HG03095 (cell line): Measurements from ENCODE around the gene IFIT2.
"Not testable (repeated sequence)": the region's sequence is repeated elsewhere in the genome, so short reads cannot be mapped to it uniquely, and the experiment has no call there.

Experiments
- ATAC-seq: cut with Tn5 transposase; IDR thresholded peaks from one replicate; pipeline ENCODE4 v1.9.1; 2021; ENCODE audit warnings: moderate library complexity; ENCODE audit not compliant: unreplicated experiment

IFIT2 gene

DNA sequence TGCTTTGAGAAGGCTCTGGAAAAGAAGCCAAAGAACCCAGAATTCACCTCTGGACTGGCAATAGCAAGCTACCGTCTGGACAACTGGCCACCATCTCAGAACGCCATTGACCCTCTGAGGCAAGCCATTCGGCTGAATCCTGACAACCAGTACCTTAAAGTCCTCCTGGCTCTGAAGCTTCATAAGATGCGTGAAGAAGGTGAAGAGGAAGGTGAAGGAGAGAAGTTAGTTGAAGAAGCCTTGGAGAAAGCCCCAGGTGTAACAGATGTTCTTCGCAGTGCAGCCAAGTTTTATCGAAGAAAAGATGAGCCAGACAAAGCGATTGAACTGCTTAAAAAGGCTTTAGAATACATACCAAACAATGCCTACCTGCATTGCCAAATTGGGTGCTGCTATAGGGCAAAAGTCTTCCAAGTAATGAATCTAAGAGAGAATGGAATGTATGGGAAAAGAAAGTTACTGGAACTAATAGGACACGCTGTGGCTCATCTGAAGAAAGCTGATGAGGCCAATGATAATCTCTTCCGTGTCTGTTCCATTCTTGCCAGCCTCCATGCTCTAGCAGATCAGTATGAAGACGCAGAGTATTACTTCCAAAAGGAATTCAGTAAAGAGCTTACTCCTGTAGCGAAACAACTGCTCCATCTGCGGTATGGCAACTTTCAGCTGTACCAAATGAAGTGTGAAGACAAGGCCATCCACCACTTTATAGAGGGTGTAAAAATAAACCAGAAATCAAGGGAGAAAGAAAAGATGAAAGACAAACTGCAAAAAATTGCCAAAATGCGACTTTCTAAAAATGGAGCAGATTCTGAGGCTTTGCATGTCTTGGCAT is 4.8 kb downstream of the IFIT2 start:
- ATAC-seq, result no peak

- no peak for ATAC-seq
These were observed 5.4 kb downstream of the IFIT2 start for GRCh38 chr10:89307269-89307577.

DNA sequence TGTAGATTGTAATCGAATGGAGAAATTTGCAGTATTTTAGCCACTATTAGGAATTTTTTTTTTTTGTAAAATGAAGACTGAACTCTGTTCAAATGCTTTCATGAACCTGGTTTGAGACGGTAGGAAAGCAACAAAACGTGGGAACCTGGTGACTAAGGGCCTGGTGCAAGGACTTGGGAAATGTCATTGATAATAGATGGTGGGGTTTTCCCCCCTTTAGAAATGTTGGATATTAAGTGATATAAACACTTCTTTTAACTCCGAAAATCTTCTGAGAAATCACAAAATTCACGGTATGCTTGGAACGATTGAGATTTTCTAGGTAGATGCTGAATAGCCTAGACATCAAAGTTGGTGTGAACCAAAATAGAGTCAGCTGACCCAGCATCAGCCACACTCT is 6.4 kb downstream of the IFIT2 start:
- no peak for ATAC-seq

DNA sequence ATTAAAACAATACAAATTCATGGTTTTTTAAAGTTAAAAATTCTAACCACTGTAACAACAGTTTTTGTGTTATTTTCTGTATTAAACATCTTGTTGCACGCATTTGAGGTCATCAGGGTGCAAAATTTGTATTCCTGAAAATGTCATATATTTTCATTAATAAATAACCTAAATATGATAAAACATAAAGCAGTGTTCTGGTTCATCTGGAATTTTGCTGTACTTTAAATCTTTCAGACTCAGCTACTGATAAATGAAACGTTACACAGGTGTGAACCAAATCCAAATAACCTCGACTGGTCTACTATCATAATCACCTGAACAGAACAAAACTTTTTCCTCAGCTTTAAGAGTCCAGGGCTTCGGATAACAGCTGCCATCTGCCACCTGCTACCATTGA is 6.9 kb downstream of the IFIT2 start:
- ATAC-seq, result no peak

DNA sequence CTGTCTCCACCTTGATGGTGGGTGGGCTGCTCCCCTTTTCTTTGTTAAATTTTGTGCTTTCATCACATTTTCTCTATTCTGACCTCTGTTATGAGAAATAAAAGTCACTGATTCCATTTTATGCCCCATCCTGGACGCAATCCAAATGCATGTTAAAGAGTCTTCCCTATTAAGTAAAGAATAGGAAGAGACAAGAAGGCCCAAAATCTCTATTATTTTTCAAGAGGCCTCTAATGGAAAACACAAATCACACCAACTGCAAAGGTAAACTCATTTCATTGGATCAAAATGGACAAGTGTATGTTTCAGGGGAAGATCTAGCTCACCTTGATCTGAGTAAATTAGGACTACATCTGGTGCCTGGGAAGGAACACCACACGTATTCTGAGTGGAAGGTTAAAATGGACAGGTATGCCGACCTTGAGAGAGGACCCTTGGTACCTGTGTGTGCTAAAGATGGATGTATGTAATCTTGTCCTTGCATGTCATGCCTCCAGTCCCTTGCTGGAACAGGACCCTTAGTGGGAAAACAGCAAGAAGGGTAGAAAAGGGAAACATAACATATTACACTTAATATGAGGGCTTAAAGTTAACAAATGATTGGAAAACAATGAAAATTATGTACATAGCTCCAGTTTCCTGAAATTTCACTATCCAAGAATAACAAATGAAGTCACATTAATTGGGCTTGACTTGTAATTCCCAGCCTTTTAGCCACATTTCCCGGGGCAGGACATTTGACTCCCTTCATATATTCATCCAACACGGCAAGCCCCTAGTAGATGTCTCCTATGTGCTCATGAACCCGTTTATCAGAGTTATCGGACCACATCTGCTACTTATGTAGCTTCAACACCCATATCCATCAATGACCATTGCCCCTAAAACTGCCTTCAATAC is 7.6 kb downstream of the IFIT2 start:
- ATAC-seq, result no peak

GRCh38 chr10:89310056-89310893 is 8.4 kb downstream of the IFIT2 start:
- ATAC-seq, result no peak

- ATAC-seq, result no peak
These were observed 11.1 kb downstream of the IFIT2 start for GRCh38 chr10:89312973-89313372.

DNA sequence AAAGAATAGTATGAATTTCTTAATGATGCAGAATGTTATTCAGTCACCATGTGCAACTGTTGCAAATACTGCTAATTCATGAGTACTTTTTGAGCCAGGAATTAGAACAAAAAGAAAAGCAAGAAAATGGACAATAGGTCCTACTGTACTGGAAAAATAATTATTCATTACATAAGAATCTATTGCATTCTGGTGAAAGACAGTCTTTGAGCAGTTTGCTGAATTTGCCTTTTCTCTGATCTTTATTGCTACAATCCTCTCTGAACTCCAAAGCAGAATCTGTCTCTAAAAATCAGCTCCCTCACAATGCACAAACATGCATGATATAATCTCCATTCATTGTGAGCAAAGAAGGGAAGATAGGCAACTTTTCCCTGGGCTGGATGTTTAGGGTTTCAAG is 12.8 kb downstream of the IFIT2 start:
- ATAC-seq, result no peak

DNA sequence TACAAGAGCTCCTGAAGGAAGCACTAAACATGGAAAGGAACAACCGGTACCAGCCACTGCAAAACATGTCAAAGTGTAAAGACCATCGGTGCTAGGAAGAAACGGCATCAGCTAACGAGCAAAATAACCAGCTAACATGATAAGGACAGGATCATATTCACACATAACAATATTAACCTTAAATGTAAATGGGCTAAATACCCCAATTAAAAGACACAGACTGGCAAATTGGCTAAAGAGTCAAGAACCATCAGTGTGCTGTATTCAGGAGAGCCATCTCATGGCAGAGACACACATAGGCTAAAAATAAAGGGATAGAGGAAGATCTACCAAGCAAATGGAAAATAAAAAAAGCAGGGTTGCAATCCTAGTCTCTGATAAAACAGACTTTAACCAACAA is 16.2 kb downstream of the IFIT2 start:
- not testable (repeated sequence) for ATAC-seq

DNA sequence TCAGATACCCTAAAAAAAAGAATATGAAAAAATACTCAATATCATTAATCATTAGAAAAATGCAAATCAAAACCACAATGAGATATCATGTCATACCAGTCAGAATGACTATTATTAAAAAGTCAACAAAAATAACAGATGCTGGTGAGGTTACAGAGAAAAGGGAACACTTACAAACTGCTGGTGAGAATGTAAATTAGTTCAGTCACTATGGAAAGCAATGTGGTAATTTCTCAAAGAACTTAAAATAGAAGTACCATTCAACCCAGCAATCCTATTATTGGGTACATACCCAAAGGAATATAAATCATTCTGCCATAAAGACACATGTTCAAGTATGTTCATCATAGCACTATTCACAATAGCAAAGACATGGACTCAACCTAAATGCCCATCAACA is 23.2 kb downstream of the IFIT2 start:
- ATAC-seq, result not testable (repeated sequence)

- ATAC-seq, result not testable (repeated sequence)
These were observed 24.0 kb downstream of the IFIT2 start for GRCh38 chr10:89325856-89326255.

- ATAC-seq, result no peak
These were observed 26.1 kb downstream of the IFIT2 start, which contains the start of gene IFIT3 for GRCh38 chr10:89327803-89328441. Gene IFIT3 (plus strand): TSS chr10:89327997. CDS start chr10:89328074, 77 bp downstream.

DNA sequence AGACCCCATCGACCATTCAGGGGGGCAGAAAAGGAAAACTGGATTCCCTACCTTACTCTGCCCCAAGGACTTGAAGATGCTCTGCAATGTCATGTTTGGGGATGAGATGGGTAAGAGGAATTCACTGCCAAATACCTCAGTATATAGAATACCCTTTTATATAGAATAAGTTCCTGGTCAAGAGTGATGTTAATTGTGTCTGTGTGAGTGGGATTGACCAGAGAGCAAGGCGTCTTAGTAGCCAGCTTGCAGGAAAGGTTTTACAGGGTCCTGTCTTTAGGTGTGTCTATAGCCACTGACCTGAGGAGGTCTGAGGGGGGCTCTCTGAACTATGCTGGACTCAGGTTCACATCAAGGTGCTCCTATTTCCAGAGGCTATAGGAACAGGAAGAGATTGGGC is 27.3 kb downstream of the IFIT2 start:
- ATAC-seq, result no peak

DNA sequence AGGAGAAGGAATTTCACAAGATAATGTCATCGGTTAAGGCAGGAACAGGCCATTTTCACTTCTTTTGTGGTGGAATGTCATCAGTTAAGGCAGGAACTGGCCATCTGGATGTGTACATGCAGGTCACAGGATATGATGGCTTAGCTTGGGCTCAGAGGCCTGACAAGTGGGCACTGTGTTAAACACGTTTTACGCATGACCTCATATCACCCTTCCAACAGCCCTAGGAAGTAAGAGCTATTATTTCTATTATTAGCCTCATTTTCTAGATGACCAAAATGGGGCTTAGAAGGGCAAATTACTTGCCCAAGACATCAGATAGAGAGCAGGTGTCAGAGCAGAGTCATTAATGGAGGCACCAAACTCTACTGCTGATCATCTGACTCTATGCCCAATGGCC is 28.2 kb downstream of the IFIT2 start:
- not testable (repeated sequence) for ATAC-seq

GRCh38 chr10:89330537-89331212 is 28.8 kb downstream of the IFIT2 start:
- no peak for ATAC-seq

- ATAC-seq, result not testable (repeated sequence)
These were observed 29.8 kb downstream of the IFIT2 start for GRCh38 chr10:89331487-89332122.

DNA sequence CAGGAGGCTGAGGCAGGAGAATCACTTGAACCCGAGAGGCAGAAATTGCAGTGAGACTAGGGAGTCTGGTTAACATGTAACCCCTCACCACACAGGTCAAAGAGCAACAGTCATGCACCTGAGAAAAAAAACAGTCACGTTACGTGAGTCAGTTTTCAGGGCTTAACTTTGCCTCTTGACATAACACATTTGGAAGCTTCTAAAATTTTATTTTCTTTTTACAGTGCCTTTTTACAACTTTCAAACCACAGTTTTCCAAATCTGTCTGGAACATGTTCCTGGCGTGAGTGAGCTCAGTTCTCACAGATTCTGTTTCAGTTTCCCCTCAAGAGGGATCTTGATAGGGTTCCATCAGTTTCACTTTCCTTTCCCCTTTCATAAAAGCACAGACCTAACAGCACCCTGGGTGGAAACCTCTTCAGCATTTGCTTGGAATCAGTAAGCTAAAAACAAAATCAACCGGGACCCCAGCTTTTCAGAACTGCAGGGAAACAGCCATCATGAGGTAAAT is 30.3 kb downstream of the IFIT2 start:
- ATAC-seq, result peak; percentile 45

- no peak for ATAC-seq
These were observed 33.4 kb downstream of the IFIT2 start for GRCh38 chr10:89335226-89335625.

DNA sequence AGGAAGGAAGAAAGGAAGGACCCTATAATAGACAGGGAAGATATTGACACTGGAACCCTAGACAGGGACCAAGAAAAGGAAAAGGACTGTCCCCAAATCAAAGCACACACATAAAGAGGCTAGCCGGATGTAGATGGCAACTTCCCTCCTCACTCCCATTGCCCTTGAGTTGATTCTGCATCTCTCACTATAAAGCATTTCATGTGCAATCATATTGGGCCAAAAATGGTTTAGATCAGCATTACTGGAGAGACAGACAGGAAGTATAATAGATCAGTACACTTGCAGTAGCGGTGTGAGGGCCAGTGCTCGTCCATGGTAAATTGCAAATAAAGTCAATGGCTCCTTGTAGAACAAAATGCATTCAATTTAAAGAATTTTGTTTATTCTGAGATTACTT is 34.4 kb downstream of the IFIT2 start:
- no peak for ATAC-seq
